IMR-90 (cell line): ENCODE measurements around the gene FFAR3.

Source experiments
- CTCF ChIP-seq: conservative IDR thresholded peaks from 2 replicates; pipeline ENCODE4 v1.5.1; 2012; ENCODE audit warnings: mild to moderate bottlenecking, low read depth, low read length, improper control_type of control experiment
- POLR2A ChIP-seq: IDR thresholded peaks from 2 replicates; pipeline ENCODE4 v1.6.1; 2012; ENCODE audit warnings: mild to moderate bottlenecking, low read depth, low read length

- TF ChIP-seq CTCF (no peak), POLR2A (no peak)
Measured at GRCh38 chr19:35337097-35337983, 20.9 kb upstream of the FFAR3 start.
